DOHH2 (cell line): ENCODE data around the gene USF2.

Experiments used
- CTCF ChIP-seq: fragments of 200-600 bp; sonication (generic); IDR thresholded peaks from one replicate; pipeline ENCODE4 v1.5.1; 2014; ENCODE audit warnings: antibody characterized with exemption, mild to moderate bottlenecking, low read depth, low read length; ENCODE audit not compliant: poor library complexity, severe bottlenecking
- EZH2phosphoT487 ChIP-seq: fragments of 200-600 bp; sonication (generic); IDR thresholded peaks from 2 replicates; pipeline ENCODE4 v1.6.1; 2017; ENCODE audit warnings: borderline replicate concordance, mild to moderate bottlenecking, antibody characterized with exemption, low read length, moderate library complexity, mixed read lengths

DNA sequence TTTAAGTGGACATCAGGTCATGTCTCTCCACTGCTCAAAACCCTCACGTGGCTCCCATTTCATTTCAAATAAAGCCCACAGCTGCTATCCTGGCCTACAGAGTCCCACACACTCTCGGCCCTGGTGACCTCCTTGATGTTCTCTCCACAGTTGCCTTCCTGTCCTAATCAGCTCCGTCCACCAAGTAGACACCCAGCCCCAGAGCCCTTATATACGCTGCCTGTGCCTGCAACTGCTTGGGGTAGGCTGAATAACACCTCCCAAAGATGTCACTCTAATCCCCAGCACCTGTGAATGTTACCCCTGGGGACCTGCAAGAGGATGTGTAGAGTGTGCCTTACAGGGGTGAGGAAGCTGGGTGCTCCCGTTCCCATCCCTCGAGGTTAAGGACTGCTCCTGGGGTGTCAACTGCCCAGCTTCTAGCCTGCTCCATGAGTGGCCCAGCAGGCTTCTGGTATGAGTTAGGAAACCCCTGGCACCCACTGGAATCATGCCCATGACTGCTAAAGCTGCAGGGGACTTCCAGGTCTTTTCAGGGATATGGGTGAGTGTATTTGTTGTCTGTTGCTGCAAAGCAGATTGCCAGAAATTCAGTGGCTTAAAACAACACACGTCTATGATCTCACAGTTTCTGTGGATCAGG lies 46.3 kb upstream of the USF2 start:
- TF ChIP-seq CTCF, result no peak
- no peak for TF ChIP-seq EZH2phosphoT487
